H1 (cell line): ENCODE data around the gene ARHGAP26. TPM values are rescaled to one million over a fixed set of nuclear protein-coding genes. Genes with fewer than 3 reads are reported as not detected.

Experiments used
- CTCF ChIA-PET: fragments of 300-600 bp; sonication (Branson Sonifier 250); formaldehyde crosslinking; loops from one replicate; lab custom pipeline; 2021; ENCODE audit not compliant: partially characterized antibody; lab: Charles Lee
- POLR2A ChIA-PET: fragments of 300-600 bp; sonication (Branson Sonifier 250); formaldehyde crosslinking; loops from one replicate; lab custom pipeline; 2021; ENCODE audit warnings: inconsistent platforms; ENCODE audit not compliant: partially characterized antibody; lab: Charles Lee
- DNase-seq, 2 experiments: peaks; one replicate each; pipeline versions ENCODE4 v3.0.0 to v3.0.0-alpha.2; 2010 to 2022; ENCODE audit warnings: low spot score in 2 of 2, low read depth in 1 of 2, mixed read lengths in 1 of 2
- FAIRE-seq: peaks from 2 replicates; lab custom pipeline; 2011; peaks lifted over from hg19 to GRCh38; lab: Jason Lieb, UNC
- H2AFZ ChIP-seq: 2 replicates; pipeline ENCODE4 v1.8.1; 2012; ENCODE audit warnings: low read length, inconsistent platforms
- H2AK5ac ChIP-seq: 2 replicates; pipeline ENCODE4 v1.6.1; 2013; ENCODE audit warnings: low read depth, low read length
- H2BK120ac ChIP-seq: replicated peaks from 2 replicates; pipeline ENCODE3; 2013; ENCODE audit warnings: low read depth, low read length, inconsistent platforms
- H2BK12ac ChIP-seq: 2 replicates; pipeline ENCODE4 v1.6.1; 2013; ENCODE audit warnings: low read depth, low read length
- H2BK15ac ChIP-seq: 2 replicates; pipeline ENCODE4 v1.6.1; 2013; ENCODE audit warnings: low read length
- H2BK20ac ChIP-seq: 2 replicates; pipeline ENCODE4 v1.6.1; 2013; ENCODE audit warnings: low read length
- H2BK5ac ChIP-seq: 2 replicates; pipeline ENCODE4 v1.6.1; 2013; ENCODE audit warnings: low read depth, low read length
- H3K14ac ChIP-seq: 2 replicates; pipeline ENCODE4 v1.6.1; 2013; ENCODE audit warnings: inconsistent platforms; ENCODE audit not compliant: insufficient read length
- H3K18ac ChIP-seq: 2 replicates; pipeline ENCODE4 v1.6.1; 2013; ENCODE audit warnings: low read length; ENCODE audit errors: extremely low read depth
- H3K23ac ChIP-seq: 2 replicates; pipeline ENCODE4 v1.6.1; 2013; ENCODE audit warnings: inconsistent platforms; ENCODE audit not compliant: insufficient read length
- H3K23me2 ChIP-seq: 2 replicates; pipeline ENCODE4 v1.6.1; 2013; ENCODE audit warnings: low read depth, low read length
- H3K27ac ChIP-seq: 2 replicates; pipeline ENCODE4 v1.6.1; 2011; ENCODE audit warnings: low read depth, low read length, inconsistent platforms
- H3K27me3 ChIP-seq, 4 experiments: replicated peaks in 1 of 4; 1 replicate in 1 of 4; 2 replicates in 3 of 4; pipeline versions ENCODE4 v1.6.1 to v1.8.1; 2011 to 2013; ENCODE audit warnings: low read length in 3 of 4, mild to moderate bottlenecking in 3 of 4, inconsistent platforms in 2 of 4, mixed read lengths in 2 of 4, moderate library complexity in 1 of 4; ENCODE audit not compliant: control insufficient read depth in 3 of 4, insufficient read depth in 3 of 4; ENCODE audit errors: extremely low read depth in 1 of 4
- H3K36me3 ChIP-seq, 4 experiments: 2 replicates each; pipeline versions ENCODE4 v1.6.1 to v1.8.1; 2011 to 2013; ENCODE audit warnings: mild to moderate bottlenecking in 4 of 4, low read length in 3 of 4, moderate library complexity in 2 of 4, control low read depth in 1 of 4, inconsistent platforms in 1 of 4; ENCODE audit not compliant: insufficient read depth in 4 of 4, control insufficient read depth in 2 of 4
- H3K4ac ChIP-seq: replicated peaks from 2 replicates; pipeline ENCODE3; 2013; ENCODE audit warnings: low read length, low read depth, mixed read lengths, inconsistent platforms; ENCODE audit not compliant: insufficient read length
- H3K4me1 ChIP-seq, 4 experiments: replicated peaks in 1 of 4; 1 replicate in 1 of 4; 2 replicates in 3 of 4; pipeline versions ENCODE4 v1.6.1 to v1.8.1; 2011 to 2013; ENCODE audit warnings: low read length in 3 of 4, inconsistent platforms in 2 of 4, mixed read lengths in 1 of 4; ENCODE audit not compliant: insufficient read depth in 4 of 4, control insufficient read depth in 3 of 4
- H3K4me2 ChIP-seq, 2 experiments: 2 replicates each; pipeline versions ENCODE4 v1.6.1 to v1.8.1; 2011 to 2013; ENCODE audit warnings: low read depth in 2 of 2, low read length in 2 of 2, control low read depth in 1 of 2, inconsistent platforms in 1 of 2, mild to moderate bottlenecking in 1 of 2; ENCODE audit not compliant: insufficient read depth in 1 of 2
- H3K4me3 ChIP-seq, 4 experiments: fragments of 200-600, 300-600 bp in 1 of 4; sonication (generic), shearing (Covaris generic), sonication (Bioruptor Twin) in 1 of 4; 2 replicates each; pipeline versions ENCODE4 v1.5.1 to v1.8.1; 2011 to 2016; ENCODE audit warnings: low read length in 4 of 4, low read depth in 3 of 4, control low read depth in 2 of 4, inconsistent platforms in 2 of 4, mild to moderate bottlenecking in 2 of 4, mixed read lengths in 1 of 4, moderate library complexity in 1 of 4; ENCODE audit not compliant: insufficient read depth in 2 of 4; ENCODE audit errors: extremely low read depth in 1 of 4
- H3K56ac ChIP-seq: replicated peaks from 2 replicates; pipeline ENCODE3; 2013; ENCODE audit warnings: low read depth, mild to moderate bottlenecking, mixed read lengths, low read length, inconsistent platforms; ENCODE audit not compliant: insufficient read length
- H3K79me1 ChIP-seq: 2 replicates; pipeline ENCODE4 v1.6.1; 2013; ENCODE audit warnings: low read depth, low read length, control low read depth
- H3K79me2 ChIP-seq, 2 experiments: 2 replicates each; pipeline versions ENCODE4 v1.6.1 to v1.8.1; 2012 to 2013; ENCODE audit warnings: low read length in 2 of 2, mild to moderate bottlenecking in 2 of 2, inconsistent platforms in 1 of 2; ENCODE audit not compliant: insufficient read depth in 2 of 2, control insufficient read depth in 1 of 2
- H3K9ac ChIP-seq, 4 experiments: replicated peaks in 1 of 4; 1 replicate in 1 of 4; 2 replicates in 3 of 4; pipeline versions ENCODE4 v1.6.1 to v1.8.1; 2011 to 2013; ENCODE audit warnings: low read depth in 3 of 4, low read length in 3 of 4, control low read depth in 2 of 4, mild to moderate bottlenecking in 2 of 4, moderate library complexity in 2 of 4, inconsistent platforms in 1 of 4; ENCODE audit errors: extremely low read depth in 1 of 4
- H3K9me3 ChIP-seq, 2 experiments: 2 replicates each; pipeline versions ENCODE4 v1.6.1 to v1.8.1; 2012 to 2013; ENCODE audit warnings: mild to moderate bottlenecking in 2 of 2, moderate library complexity in 2 of 2, control low read depth in 1 of 2, inconsistent platforms in 1 of 2, low read depth in 1 of 2, low read length in 1 of 2, mixed read lengths in 1 of 2; ENCODE audit not compliant: insufficient read depth in 2 of 2
- H4K20me1 ChIP-seq, 2 experiments: replicated peaks in 1 of 2; 2 replicates each; pipeline versions ENCODE3 to v1.8.1; 2011 to 2013; ENCODE audit warnings: inconsistent platforms in 2 of 2, low read length in 2 of 2, mild to moderate bottlenecking in 1 of 2; ENCODE audit not compliant: insufficient read depth in 2 of 2, control insufficient read depth in 1 of 2
- H4K5ac ChIP-seq: 2 replicates; pipeline ENCODE4 v1.6.1; 2013; ENCODE audit warnings: low read length, low read depth, mixed read lengths, inconsistent platforms; ENCODE audit not compliant: insufficient read length
- H4K8ac ChIP-seq: 2 replicates; pipeline ENCODE4 v1.8.0; 2013; ENCODE audit warnings: mild to moderate bottlenecking, moderate library complexity, low read length, inconsistent platforms; ENCODE audit not compliant: insufficient read depth; ENCODE audit errors: extremely low read depth
- H4K91ac ChIP-seq: replicated peaks from 2 replicates; pipeline ENCODE3; 2013; ENCODE audit warnings: low read length, mixed read lengths, inconsistent platforms; ENCODE audit not compliant: insufficient read length
- EGR1 ChIP-seq: IDR thresholded peaks from 2 replicates; pipeline ENCODE4 v1.6.1; 2011; ENCODE audit warnings: low read depth, low read length, borderline replicate concordance
- GTF2F1 ChIP-seq: IDR thresholded peaks from 2 replicates; pipeline ENCODE4 v1.6.1; 2012; ENCODE audit warnings: low read depth, low read length, improper control_type of control experiment, borderline replicate concordance
- TAF1 ChIP-seq: IDR thresholded peaks from 2 replicates; pipeline ENCODE4 v1.6.1; 2011; ENCODE audit warnings: mild to moderate bottlenecking, low read depth, low read length
- WGBS, 2 experiments: shearing (Covaris generic) in 1 of 2; methylation state at CpG; one replicate each; pipeline versions ENCODE4 v1.1.6 to v1.1.7; 2013 to 2015; ENCODE audit warnings: low lambda C conversion rate in 2 of 2, mixed read lengths in 2 of 2, inconsistent platforms in 1 of 2, low coverage in 1 of 2, missing lambda C conversion rate in 1 of 2; ENCODE audit not compliant: insufficient replicate concordance in 2 of 2, insufficient coverage in 1 of 2, insufficient read length in 1 of 2; ENCODE audit errors: extremely low coverage in 1 of 2, missing lambda C conversion rate in 1 of 2; 5-methylcytosine and 5-hydroxymethylcytosine counted together
- polyA plus RNA-seq, 7 experiments: library from polyadenylated mRNA; depleted of rRNA in 3 of 7; stranded (reverse) in 5 of 7; unstranded in 2 of 7; fragments of >200 nt in 5 of 7; fragments of 200-250 nt in 2 of 7; gene quantifications; 1 replicate in 5 of 7; 2 replicates in 1 of 7; 4 replicates in 1 of 7; pipeline versions ENCODE4 v1.2.1 to v1.2.3, GENCODE V29; 2011 to 2013; ENCODE audit warnings: missing spikeins in 2 of 7, mixed read lengths in 2 of 7
- total RNA-seq: library from RNA; stranded (reverse); fragmentation: NEBNext Ultra II Directional; extraction: Animal tissue kit (Norgen Biotek cat#: 25700); gene quantifications from 2 replicates; pipeline ENCODE4 v1.2.1, GENCODE V29; 2021

Gene ARHGAP26
- total and polyA plus RNA-seq, 2 of the 8 experiments (the other 6 are each of a cell fraction or from before 2014, with no cell fraction given): 7.1 to 24.8 TPM

GRCh38 chr5:142886956-142887355 is 116.8 kb downstream of the ARHGAP26 start:
- H2AK5ac ChIP-seq: no peak overlapping the region
- no peaks in the 10 kb centered on the region for H3K27me3 ChIP-seq
- TF ChIP-seq EGR1 (no peak), TAF1 (no peak), GTF2F1 (no peak)
- H4K8ac ChIP-seq: no peak overlapping the region
- no peak overlapping the region for H2BK20ac ChIP-seq
- POLR2A ChIA-PET: no interaction called here
- no peak overlapping the region for H2BK5ac ChIP-seq
- no peak overlapping the region for H2AFZ ChIP-seq
- no peak overlapping the region for H3K56ac ChIP-seq
- no peaks in the 10 kb centered on the region for H3K36me3 ChIP-seq
- no peak overlapping the region for H3K14ac ChIP-seq
- H3K18ac ChIP-seq: no peak overlapping the region
- 82% methylated on average over 2 of the region's 2 CpGs; no CpG with 5 or more reads in 1 of the 2 experiments for WGBS, 2 experiments
- H3K9me3 ChIP-seq: no peaks in the 10 kb centered on the region
- no peaks in the 10 kb centered on the region; the same call in 1 of the 2 replicates for H3K79me1 ChIP-seq
- CTCF ChIA-PET: interaction anchor here (0.9 to 26.2 kb wide), 9 partner anchors 8 to 227 kb away, joined by 4 to 627 read pairs (median 28); partner anchors contain the start of gene ARHGAP26
- no peak overlapping the region for H2BK15ac ChIP-seq
- no peak overlapping the region for H3K23ac ChIP-seq
- H3K4me3 ChIP-seq: no peak overlapping the region
- H3K4me1 ChIP-seq: peaks cover 0 to 20% (median 4%) of the 10 kb centered on the region in 4 experiments; a peak in 3 of 7 replicates
- H4K20me1 ChIP-seq: no peaks in the 10 kb centered on the region
- no peak overlapping the region for H4K5ac ChIP-seq
- H3K4ac ChIP-seq: no peak overlapping the region
- no peaks in the 10 kb centered on the region; a peak in 1 of 4 replicates for H3K79me2 ChIP-seq
- H2BK120ac ChIP-seq: no peak overlapping the region
- H3K23me2 ChIP-seq: no peaks in the 10 kb centered on the region
- H3K9ac ChIP-seq: no peak overlapping the region
- H3K4me2 ChIP-seq: no peak overlapping the region
- DNase-seq: no peak
- no peak overlapping the region for H4K91ac ChIP-seq
- H3K27ac ChIP-seq: no peak overlapping the region
- no peak overlapping the region for H2BK12ac ChIP-seq
- no peak for FAIRE-seq
